HG03280 (cell line): ENCODE measurements around the gene TRMT112.
"Not testable (repeated sequence)": the region's sequence is repeated elsewhere in the genome, so short reads cannot be mapped to it uniquely, and the experiment has no call there.

Experiments used
- ATAC-seq: cut with Tn5 transposase; IDR thresholded peaks from one replicate; pipeline ENCODE4 v1.9.1; 2021; ENCODE audit warnings: mild to moderate bottlenecking, moderate library complexity; ENCODE audit not compliant: unreplicated experiment

Gene TRMT112

GRCh38 chr11:64331569-64332371, 14.4 kb upstream of the TRMT112 start:
- ATAC-seq, result peak; percentile 57

GRCh38 chr11:64330888-64331287, 13.5 kb upstream of the TRMT112 start:
- no peak for ATAC-seq

GRCh38 chr11:64327993-64328392, 10.6 kb upstream of the TRMT112 start:
- ATAC-seq, result no peak

GRCh38 chr11:64327375-64327774, 10.0 kb upstream of the TRMT112 start:
- no peak for ATAC-seq

GRCh38 chr11:64324692-64325469, 7.5 kb upstream of the TRMT112 start:
- ATAC-seq, result no peak

- not testable (repeated sequence) for ATAC-seq
These were observed 6.6 kb upstream of the TRMT112 start for GRCh38 chr11:64323984-64324383.

- no peak for ATAC-seq
These were observed 6.0 kb upstream of the TRMT112 start for GRCh38 chr11:64323373-64323772.

- ATAC-seq, result no peak
These were observed 5.5 kb upstream of the TRMT112 start for GRCh38 chr11:64322925-64323260.

- ATAC-seq, result no peak
These were observed 4.2 kb upstream of the TRMT112 start for GRCh38 chr11:64321533-64321932.

GRCh38 chr11:64321026-64321425, 3.7 kb upstream of the TRMT112 start:
- ATAC-seq, result no peak

- no peak for ATAC-seq
These were observed 3.2 kb upstream of the TRMT112 start for GRCh38 chr11:64320556-64320955.

GRCh38 chr11:64318766-64319761, 1.7 kb upstream of the TRMT112 start:
- ATAC-seq, result no peak

GRCh38 chr11:64317961-64318765, 804 bp upstream of the TRMT112 start, which contains the start of gene PRDX5:
TSS of gene PRDX5 (plus strand) at chr11:64318121. CDS start at chr11:64318216, 95 bp downstream.
- ATAC-seq, result peak; percentile 82

GRCh38 chr11:64316672-64317324, 561 bp downstream of the TRMT112 start:
- no peak for ATAC-seq

GRCh38 chr11:64315667-64316526, 1.5 kb downstream of the TRMT112 start:
- not testable (repeated sequence) for ATAC-seq

- ATAC-seq, result no peak
These were observed 2.4 kb downstream of the TRMT112 start for GRCh38 chr11:64314805-64315561.

GRCh38 chr11:64314146-64314804, 3.1 kb downstream of the TRMT112 start:
- ATAC-seq, result no peak
